ENCODE measurements around the gene ADAM22. TPM values are rescaled to one million over a fixed set of nuclear protein-coding genes. Genes with fewer than 3 reads are reported as not detected.

ADAM22 gene
- total RNA-seq, 1 donor from 2014 or later, result 3.0 TPM

- no peaks in the 10 kb centered on the region for H3K4me1 Mint-ChIP-seq (ENCODE audit: unreplicated experiment)
- peaks cover 6% of the 10 kb centered on the region for H3K27me3 Mint-ChIP-seq (ENCODE audit: unreplicated experiment)
- no peaks in the 10 kb centered on the region for H3K9me3 Mint-ChIP-seq (ENCODE audit: unreplicated experiment)
- no peak for DNase-seq (ENCODE audit: extremely low spot score, unreplicated experiment)
- TF ChIP-seq, protein P1, sequence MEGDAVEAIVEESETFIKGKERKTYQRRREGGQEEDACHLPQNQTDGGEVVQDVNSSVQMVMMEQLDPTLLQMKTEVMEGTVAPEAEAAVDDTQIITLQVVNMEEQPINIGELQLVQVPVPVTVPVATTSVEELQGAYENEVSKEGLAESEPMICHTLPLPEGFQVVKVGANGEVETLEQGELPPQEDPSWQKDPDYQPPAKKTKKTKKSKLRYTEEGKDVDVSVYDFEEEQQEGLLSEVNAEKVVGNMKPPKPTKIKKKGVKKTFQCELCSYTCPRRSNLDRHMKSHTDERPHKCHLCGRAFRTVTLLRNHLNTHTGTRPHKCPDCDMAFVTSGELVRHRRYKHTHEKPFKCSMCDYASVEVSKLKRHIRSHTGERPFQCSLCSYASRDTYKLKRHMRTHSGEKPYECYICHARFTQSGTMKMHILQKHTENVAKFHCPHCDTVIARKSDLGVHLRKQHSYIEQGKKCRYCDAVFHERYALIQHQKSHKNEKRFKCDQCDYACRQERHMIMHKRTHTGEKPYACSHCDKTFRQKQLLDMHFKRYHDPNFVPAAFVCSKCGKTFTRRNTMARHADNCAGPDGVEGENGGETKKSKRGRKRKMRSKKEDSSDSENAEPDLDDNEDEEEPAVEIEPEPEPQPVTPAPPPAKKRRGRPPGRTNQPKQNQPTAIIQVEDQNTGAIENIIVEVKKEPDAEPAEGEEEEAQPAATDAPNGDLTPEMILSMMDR (IDR thresholded peaks at IDR 0.05), result no peak
- H3K36me3 Mint-ChIP-seq (ENCODE audit: unreplicated experiment), result no peaks in the 10 kb centered on the region
- H3K4me3 Mint-ChIP-seq (ENCODE audit: unreplicated experiment), result no peak overlapping the region
- no peak overlapping the region for H3K27ac Mint-ChIP-seq (ENCODE audit: unreplicated experiment)
Observed at GRCh38 chr7:88147341-88147740, 213.3 kb downstream of the ADAM22 start.

DNA sequence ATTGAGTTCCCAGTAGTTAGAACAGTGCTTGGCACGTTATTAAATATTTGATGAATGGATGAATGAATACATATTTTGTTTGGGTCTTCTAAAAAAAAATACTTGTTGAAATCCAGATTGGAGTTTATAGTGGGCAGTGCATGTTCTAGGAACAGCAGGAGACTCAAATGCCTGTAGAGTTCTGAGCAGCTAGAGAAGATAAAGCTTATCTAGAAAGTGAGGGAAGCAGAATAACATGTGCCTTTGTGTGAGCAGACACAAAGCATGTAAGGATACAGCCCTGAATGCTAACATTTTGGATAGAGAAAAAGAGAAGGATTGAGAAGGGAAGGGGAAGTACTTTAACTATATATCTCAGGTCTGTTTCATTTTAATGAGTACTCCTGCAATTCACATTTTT, 213.9 kb downstream of the ADAM22 start:
- no peaks in the 10 kb centered on the region for H3K9me3 Mint-ChIP-seq (ENCODE audit: unreplicated experiment)
- DNase-seq (ENCODE audit: extremely low spot score, unreplicated experiment), result no peak
- TF ChIP-seq, protein P1 (IDR thresholded peaks at IDR 0.05), result no peak
- H3K27ac Mint-ChIP-seq (ENCODE audit: unreplicated experiment), result no peak overlapping the region
- H3K36me3 Mint-ChIP-seq (ENCODE audit: unreplicated experiment), result no peaks in the 10 kb centered on the region
- peaks cover 6% of the 10 kb centered on the region for H3K27me3 Mint-ChIP-seq (ENCODE audit: unreplicated experiment)
- no peak overlapping the region for H3K4me3 Mint-ChIP-seq (ENCODE audit: unreplicated experiment)
- H3K4me1 Mint-ChIP-seq (ENCODE audit: unreplicated experiment), result no peaks in the 10 kb centered on the region

GRCh38 chr7:88150033-88150432, 216.0 kb downstream of the ADAM22 start:
- Mint-ChIP-seq H3K36me3 (ENCODE audit: unreplicated experiment) (no peaks in the 10 kb centered on the region), H3K9me3 (ENCODE audit: unreplicated experiment) (no peaks in the 10 kb centered on the region), H3K4me3 (ENCODE audit: unreplicated experiment) (no peak overlapping the region), H3K4me1 (ENCODE audit: unreplicated experiment) (no peaks in the 10 kb centered on the region), H3K27me3 (ENCODE audit: unreplicated experiment) (peaks cover 3% of the 10 kb centered on the region), H3K27ac (ENCODE audit: unreplicated experiment) (no peak overlapping the region)
- TF ChIP-seq, protein P1 (IDR thresholded peaks at IDR 0.05), result no peak
- DNase-seq (ENCODE audit: extremely low spot score, unreplicated experiment), result no peak

DNA sequence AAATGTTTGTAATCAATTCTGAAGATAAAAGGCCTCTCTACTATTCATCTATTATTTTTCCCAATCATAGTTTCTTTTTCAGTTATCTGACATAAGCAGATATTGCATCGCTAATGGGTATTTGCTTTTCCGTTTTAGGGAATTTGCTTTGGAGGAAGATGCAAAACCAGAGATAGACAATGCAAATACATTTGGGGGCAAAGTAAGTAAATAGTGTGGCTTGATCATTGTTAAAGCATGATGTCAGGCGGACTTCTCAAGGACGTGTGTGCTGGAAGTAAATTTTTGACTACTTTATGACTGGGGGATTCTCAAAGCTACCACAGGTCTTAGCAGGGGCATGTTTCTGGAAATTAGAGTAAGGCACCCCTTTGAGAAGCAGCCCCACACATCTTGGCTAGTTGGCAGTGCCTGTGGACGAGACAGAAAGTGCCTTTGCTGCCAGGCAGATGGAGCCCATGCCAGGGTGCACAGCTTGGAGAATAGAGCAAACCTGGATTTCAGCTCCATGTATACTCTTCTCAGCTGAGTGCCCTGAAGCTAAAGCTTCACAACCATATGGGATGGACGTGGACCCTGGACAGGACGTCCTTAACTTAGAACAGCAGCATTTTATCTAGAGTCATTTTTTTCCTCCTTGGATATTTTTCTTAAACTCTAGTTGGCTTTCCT, 217.2 kb downstream of the ADAM22 start:
- TF ChIP-seq, protein P1 (IDR thresholded peaks at IDR 0.05), result no peak
- Mint-ChIP-seq H3K27me3 (ENCODE audit: unreplicated experiment) (no peaks in the 10 kb centered on the region), H3K9me3 (ENCODE audit: unreplicated experiment) (no peaks in the 10 kb centered on the region), H3K27ac (ENCODE audit: unreplicated experiment) (no peak overlapping the region), H3K36me3 (ENCODE audit: unreplicated experiment) (no peaks in the 10 kb centered on the region), H3K4me3 (ENCODE audit: unreplicated experiment) (no peak overlapping the region), H3K4me1 (ENCODE audit: unreplicated experiment) (no peaks in the 10 kb centered on the region)
- DNase-seq (ENCODE audit: extremely low spot score, unreplicated experiment), result no peak

GRCh38 chr7:88153378-88153777, 219.3 kb downstream of the ADAM22 start:
- Mint-ChIP-seq H3K4me3 (ENCODE audit: unreplicated experiment) (no peak overlapping the region), H3K27ac (ENCODE audit: unreplicated experiment) (no peak overlapping the region), H3K27me3 (ENCODE audit: unreplicated experiment) (no peaks in the 10 kb centered on the region), H3K36me3 (ENCODE audit: unreplicated experiment) (no peaks in the 10 kb centered on the region), H3K4me1 (ENCODE audit: unreplicated experiment) (no peaks in the 10 kb centered on the region), H3K9me3 (ENCODE audit: unreplicated experiment) (peaks cover 3% of the 10 kb centered on the region)
- no peak for DNase-seq (ENCODE audit: extremely low spot score, unreplicated experiment)
- TF ChIP-seq, protein P1 (IDR thresholded peaks at IDR 0.05), result no peak

Data from osteocyte (in vitro differentiated cells).